Urothelium cell line (cell line): ENCODE data around the gene CLDN17.

Source experiments
- DNase-seq: peaks from one replicate; pipeline ENCODE4 v3.0.0; 2011; ENCODE audit warnings: low spot score, mixed read lengths
- FAIRE-seq: peaks from 2 replicates; lab custom pipeline; 2011; peaks lifted over from hg19 to GRCh38; lab: Jason Lieb, UNC

The CLDN17 gene

DNA sequence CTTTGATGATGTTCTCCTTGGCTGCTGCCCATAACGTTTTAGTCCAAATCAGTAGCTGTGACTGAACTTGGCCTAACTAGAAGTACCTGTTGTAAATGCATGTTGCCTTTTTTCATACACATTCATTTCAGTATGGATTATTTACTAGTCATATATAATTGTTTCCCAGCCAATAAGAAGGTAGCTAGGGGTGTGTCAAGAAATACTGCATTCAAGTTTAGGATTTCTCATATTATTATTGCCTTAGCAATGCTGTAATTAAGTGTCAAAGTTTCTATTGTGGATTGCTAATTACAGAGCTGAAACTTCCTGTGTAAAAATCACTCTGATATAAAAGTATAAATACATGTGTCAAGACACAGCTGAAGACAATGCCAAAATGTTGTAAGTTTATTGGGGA is at the start of gene CLDN17:
Gene CLDN17, minus strand, starts transcription at position 101 of the 400 bp plus-strand sequence. CDS start 188 bp downstream, outside the sequence.
- DNase-seq: no peak
- FAIRE-seq: no peak

GRCh38 chr21:30216041-30216723 is 49.6 kb upstream of the CLDN17 start, which contains the start of gene CLDN8:
CLDN8 (minus strand) TSS chr21:30216097; CDS start chr21:30215925, 172 bp downstream.
- no peak for DNase-seq
- no peak for FAIRE-seq

DNA sequence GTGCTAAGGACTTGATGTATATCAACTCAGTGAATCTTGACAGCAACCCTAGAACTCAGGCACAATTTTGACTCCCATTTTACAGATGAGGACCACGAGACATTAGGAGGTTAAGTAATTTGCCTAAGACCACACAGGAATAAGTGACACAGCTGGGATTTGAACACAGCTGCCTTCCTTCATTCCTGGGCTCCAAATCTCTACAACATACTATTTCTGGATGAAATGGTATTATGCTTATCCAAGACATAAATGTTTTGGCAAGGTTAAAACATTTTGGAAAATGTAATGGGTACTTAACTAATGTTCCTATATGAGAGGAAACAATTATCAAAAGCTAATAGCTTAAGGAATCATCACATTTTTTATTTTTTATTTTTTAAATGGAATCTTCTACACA is 44.5 kb upstream of the CLDN17 start:
- FAIRE-seq: no peak
- no peak for DNase-seq

- DNase-seq (no peak), FAIRE-seq (no peak)
Observed at GRCh38 chr21:30209601-30210000, 43.0 kb upstream of the CLDN17 start.

- DNase-seq (peak; percentile 20), FAIRE-seq (no peak)
Observed at GRCh38 chr21:30207252-30207579, 40.6 kb upstream of the CLDN17 start.

GRCh38 chr21:30206551-30207251 is 40.1 kb upstream of the CLDN17 start:
- DNase-seq (peak; percentile 63), FAIRE-seq (peak; percentile 37)

GRCh38 chr21:30200000-30200399 is 33.4 kb upstream of the CLDN17 start:
- FAIRE-seq (no peak), DNase-seq (no peak)

- FAIRE-seq (peak; percentile 23), DNase-seq (peak; percentile 33)
Observed at GRCh38 chr21:30194701-30195299, 28.2 kb upstream of the CLDN17 start.

GRCh38 chr21:30193201-30193600 is 26.6 kb upstream of the CLDN17 start:
- FAIRE-seq (no peak), DNase-seq (no peak)

- DNase-seq (no peak), FAIRE-seq (no peak)
Observed at GRCh38 chr21:30190554-30190953, 23.9 kb upstream of the CLDN17 start.

DNA sequence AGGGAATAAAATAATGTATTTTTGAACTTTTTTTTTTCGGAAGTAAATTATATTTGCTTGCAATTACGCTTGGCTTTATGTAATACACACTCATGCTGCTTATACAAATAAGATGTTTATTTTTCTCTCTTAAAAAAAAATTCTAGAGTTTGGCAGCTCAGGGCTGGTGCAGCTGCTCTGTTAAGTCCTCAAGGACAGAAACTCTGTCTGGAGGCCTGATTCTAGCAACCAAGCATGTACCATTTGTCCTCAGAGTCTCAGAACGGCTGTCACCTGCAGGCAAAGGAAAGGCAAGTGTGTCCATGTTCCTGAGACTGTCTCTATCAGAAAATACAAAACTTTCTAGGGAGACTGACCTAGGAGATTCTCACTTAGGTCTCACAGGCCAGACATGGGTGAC is 23.2 kb upstream of the CLDN17 start:
- FAIRE-seq: no peak
- no peak for DNase-seq

- no peak for DNase-seq
- no peak for FAIRE-seq
Observed at GRCh38 chr21:30186242-30186641, 19.6 kb upstream of the CLDN17 start.

GRCh38 chr21:30168086-30168485 is 1.5 kb upstream of the CLDN17 start:
- FAIRE-seq (no peak), DNase-seq (no peak)

DNA sequence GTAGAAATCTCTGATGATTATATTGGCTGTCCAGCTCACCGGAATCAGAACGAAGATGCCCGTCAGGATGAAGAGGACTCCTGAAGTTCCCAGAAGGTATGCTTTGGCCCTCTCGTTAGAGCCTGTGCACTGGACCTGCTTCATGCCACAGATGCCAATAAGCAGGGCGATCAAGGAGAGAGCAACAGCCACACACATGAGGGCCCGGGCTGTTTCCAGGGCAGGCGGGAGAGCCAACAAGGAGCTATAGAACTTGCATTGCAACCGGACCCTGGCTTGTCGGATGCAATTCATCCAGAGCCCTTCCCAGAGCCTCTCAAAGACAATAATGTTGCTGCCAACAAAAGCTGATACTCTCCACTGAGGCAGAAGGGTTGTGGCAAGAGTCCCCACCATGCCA is 434 bp downstream of the CLDN17 start:
- FAIRE-seq: no peak

DNA sequence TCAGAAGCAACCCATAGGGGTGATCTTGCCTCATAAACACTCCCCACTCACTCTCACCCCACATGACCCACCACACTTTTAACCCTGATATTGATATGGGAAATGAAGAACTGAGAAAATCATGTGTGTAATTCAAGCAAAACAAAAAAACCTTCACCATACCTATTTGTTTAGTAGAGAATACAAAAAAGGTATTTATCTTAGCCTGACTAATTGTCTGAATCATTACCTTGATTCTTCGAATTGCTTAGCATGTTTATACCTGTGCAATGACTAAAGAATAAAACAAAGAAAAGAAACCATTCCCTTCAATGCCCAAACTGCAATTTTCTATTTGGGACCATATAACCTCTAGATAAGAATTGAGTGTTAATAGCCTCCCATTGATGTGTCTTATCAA is 1.8 kb downstream of the CLDN17 start:
- DNase-seq (no peak), FAIRE-seq (no peak)

More for the DNA sequence above, 434 bp downstream of the CLDN17 start:
- no peak for DNase-seq

DNA sequence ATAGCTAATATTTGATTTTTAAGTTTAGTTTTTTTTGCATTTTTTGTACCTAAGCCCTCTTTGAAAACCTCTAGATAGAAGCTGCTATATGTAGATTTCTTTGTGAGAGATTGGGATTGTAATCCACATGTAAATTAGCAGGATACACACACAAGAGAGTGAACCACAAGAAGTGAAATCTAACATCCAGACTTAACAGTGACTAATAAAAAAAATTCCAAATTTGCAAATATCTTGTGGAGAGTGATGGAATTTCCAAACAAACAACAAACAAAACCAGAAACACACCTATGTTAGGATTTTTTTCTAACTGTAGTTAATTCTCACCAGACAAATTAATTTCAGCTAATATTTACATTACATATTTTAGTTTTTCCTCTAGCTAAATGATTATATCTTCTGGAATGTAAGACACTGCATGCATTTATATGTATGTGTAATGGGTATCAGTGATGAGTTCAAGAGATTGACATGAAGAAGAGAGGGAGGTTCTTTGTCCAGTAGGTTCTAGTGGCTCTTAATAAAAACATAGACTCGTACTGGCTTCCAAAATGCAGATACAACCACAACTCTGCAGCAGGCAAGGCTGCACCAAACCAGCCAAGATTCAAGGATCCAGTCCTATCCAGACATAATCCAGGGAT is 12.8 kb downstream of the CLDN17 start:
- DNase-seq (no peak), FAIRE-seq (no peak)

DNA sequence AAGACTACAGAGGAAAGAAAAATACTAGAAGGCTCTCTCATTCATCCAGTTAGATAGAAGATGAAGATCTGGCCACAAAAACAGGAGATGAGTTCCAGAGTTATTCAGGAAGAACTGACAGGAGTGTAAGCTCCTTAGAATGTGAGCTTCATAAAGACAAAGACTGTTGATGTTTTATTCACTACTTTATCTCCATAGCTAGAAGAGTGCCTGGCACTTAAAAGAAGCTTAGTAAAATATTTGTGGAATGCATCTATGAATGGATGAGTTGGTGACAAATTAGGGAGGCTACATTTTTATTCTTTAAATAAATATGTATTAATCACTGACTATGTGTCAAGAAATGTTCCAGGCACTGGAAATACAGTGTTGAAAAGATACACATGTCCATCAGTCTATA is 13.8 kb downstream of the CLDN17 start:
- DNase-seq (no peak), FAIRE-seq (no peak)

GRCh38 chr21:30148906-30149305 is 17.7 kb downstream of the CLDN17 start:
- DNase-seq (no peak), FAIRE-seq (no peak)

DNA sequence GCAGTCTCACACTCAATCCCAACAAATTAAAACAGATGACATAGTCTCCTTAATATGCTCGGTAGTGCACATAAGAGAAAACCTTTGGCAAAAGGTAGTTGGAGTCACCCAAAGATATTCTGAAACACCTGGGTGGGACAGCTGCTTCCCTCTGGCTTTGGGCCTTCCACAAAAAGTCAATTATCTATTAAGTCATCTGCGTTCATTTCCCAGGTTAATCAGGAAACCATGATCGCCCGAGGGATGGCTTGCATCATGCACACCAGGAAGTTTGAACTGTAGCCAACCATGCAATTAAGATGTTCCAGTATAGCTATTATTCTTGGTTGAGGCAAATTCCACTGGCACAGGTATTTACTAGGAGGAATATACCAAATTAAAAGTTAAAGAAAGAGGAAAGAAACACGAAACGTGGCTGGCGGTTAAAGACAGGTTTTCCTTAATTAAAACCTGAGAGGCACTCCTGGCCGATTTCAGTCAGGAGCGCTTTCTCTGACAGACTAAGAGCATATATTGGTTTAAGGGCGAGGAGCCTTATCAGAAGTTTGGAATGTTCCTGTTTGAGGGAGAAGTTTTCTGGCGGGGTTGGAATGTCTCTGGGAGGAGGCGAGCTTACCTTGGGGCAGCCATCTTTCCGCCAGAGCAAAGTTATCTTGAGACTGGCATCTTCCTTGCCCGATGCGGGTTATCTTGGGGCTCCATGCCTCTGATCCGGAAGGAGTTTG is 19.9 kb downstream of the CLDN17 start:
- DNase-seq (peak; percentile 14), FAIRE-seq (no peak)

DNA sequence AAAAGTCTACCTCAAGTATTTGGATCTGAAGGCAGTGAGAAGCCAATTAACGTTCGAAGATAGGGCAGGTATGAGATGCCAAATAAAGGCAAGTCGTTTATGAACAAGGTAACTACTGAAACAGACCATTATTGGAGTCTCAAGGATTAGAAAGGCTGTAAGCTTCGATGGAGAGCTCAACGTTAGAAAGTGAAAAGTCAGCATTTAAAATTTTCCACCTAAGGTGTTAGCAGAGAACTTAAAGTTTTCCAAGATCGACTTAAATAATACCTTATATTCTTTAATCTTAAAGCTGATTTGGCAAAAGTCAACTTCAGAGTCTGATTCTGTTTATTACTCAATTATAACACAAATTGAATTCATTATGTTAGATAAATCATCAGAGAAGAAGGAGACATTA is 28.1 kb downstream of the CLDN17 start:
- DNase-seq (no peak), FAIRE-seq (no peak)

- no peak for FAIRE-seq
- DNase-seq: no peak
Observed at GRCh38 chr21:30129246-30129645, 37.4 kb downstream of the CLDN17 start.
